Gastrocnemius medialis (tissue), 4 donors: Measurements from ENCODE around the gene RCSD1.

ENCODE experiments used
- POLR2A ChIP-seq, 2 donors: fragments of 450-650 bp; IDR thresholded peaks; one replicate each; pipeline ENCODE4 v1.6.1; 2017; ENCODE audit warnings: antibody characterized with exemption in 2 of 2, mild to moderate bottlenecking in 2 of 2, moderate library complexity in 2 of 2
- TF ChIP-seq, protein P1 (sequence below), 5 experiments: fragments of 450-650 bp in 3 of 5; fragments of 200-600 bp in 2 of 5; sonication (generic) in 2 of 5; IDR thresholded peaks in 4 of 5; conservative IDR thresholded peaks in 1 of 5; 1 replicate in 4 of 5; 2 replicates in 1 of 5; pipeline ENCODE4 v1.5.1; 2016 to 2019; ENCODE audit warnings: antibody characterized with exemption in 5 of 5, mild to moderate bottlenecking in 3 of 5, moderate library complexity in 3 of 5

DNA sequence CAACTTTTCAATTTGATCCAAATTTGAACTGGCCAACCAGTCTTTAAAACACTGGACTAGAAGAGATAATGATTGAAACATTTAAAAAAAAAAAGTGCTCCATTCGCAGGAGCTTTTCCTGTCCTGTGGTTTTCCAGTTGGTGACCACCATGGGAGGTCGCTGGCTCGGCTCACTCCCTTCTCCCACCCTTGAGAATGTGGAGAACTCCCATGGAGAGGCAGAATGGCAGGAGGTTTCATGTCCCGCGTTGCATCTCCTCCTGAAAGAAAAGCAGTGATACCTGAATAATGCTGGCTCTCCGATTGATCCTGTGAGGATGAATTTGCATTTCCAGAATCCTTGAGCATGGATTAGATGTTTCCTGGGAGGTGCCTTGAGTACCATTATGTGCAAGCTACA is 75.2 kb downstream of the RCSD1 start:
- TF ChIP-seq, protein P1, sequence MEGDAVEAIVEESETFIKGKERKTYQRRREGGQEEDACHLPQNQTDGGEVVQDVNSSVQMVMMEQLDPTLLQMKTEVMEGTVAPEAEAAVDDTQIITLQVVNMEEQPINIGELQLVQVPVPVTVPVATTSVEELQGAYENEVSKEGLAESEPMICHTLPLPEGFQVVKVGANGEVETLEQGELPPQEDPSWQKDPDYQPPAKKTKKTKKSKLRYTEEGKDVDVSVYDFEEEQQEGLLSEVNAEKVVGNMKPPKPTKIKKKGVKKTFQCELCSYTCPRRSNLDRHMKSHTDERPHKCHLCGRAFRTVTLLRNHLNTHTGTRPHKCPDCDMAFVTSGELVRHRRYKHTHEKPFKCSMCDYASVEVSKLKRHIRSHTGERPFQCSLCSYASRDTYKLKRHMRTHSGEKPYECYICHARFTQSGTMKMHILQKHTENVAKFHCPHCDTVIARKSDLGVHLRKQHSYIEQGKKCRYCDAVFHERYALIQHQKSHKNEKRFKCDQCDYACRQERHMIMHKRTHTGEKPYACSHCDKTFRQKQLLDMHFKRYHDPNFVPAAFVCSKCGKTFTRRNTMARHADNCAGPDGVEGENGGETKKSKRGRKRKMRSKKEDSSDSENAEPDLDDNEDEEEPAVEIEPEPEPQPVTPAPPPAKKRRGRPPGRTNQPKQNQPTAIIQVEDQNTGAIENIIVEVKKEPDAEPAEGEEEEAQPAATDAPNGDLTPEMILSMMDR (IDR thresholded peaks at IDR 0.05 in 4 of 5, conservative IDR thresholded peaks at IDR 0.05 in 1 of 5): no peak
- TF ChIP-seq POLR2A (IDR thresholded peaks at IDR 0.05): no peak
